ENCODE measurements around the gene DIRAS1.
A peak's percentile ranks its signal among the peaks of the same experiment; 100 is the strongest.
"Not testable (repeated sequence)": the region's sequence is repeated elsewhere in the genome, so short reads cannot be mapped to it uniquely, and the experiment has no call there.

DIRAS1 gene

DNA sequence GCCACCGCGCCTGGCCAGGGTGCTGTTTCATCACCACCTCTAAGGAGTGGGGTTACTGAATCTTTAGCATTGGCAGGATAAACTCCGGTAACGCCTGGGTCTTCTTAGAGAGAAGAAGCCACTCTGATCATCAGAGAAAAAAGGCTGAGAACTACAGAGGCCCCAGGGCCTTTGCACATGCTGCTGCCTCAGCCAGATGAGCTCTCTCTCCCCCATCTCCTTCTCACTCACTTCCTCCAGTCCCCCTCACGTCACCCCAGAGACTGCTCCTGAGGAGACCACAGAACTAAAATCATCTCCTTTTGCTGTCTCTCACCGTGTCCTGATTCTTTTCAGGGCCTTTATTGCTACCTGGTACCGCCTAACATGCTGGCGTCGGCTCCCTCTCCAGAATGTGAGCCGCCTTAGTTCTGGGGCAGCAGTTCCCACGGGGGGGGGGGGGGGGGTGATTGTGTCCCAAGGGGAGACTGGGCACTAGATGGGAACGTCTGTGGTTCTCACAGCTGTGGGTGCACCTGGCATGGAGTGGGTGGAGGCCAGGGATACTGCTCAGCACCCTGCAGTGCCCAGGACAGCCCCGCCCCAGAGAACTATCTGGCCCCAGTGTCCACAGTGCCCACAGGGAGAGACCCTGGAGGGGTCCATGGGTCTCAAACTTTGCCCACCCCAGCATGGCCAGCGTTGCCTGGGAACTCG is 5.1 kb upstream of the DIRAS1 start:
- no peak for DNase-seq

DNA sequence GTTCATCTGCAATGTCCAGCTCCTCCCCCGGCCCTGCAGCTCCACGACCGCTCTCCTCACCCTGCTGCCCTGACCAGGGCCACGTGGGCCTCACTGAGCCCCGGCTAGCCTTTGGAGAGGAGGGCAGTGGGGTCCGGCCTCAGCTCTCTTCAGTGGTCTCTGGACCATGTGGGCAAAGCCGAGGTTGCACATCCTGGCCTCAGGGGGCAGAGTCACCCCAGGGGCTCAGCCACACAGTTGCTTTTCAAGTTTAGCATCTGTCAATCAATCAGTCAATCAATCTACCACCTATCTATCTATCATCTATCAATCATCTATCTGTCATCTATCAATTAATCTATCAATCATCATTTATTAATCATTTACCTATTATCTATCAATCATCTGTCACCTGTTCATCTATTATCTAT is 3.0 kb upstream of the DIRAS1 start:
- DNase-seq, result no peak

DNA sequence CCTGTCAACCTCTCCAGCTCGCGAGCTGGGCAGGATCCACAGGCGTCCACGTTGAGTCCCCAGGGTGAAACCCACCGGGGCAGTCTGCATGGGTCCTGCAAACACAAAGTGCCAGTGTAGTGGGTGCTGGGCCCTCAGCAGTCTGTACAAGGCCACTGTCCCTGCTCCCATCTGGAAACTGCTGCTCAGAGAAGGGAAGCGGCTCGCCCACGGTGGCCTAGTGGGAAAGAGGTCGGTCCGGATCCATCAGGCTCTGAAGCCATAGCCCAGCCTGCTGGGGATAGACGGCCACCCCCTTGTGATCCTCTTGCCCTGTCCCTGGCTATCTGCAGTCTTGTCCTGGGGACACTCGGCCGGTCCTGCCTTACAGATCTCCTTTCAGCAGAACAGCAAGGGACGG is 2.6 kb upstream of the DIRAS1 start:
- peak in 1 of 2 donors; percentile 35 for DNase-seq

DNA sequence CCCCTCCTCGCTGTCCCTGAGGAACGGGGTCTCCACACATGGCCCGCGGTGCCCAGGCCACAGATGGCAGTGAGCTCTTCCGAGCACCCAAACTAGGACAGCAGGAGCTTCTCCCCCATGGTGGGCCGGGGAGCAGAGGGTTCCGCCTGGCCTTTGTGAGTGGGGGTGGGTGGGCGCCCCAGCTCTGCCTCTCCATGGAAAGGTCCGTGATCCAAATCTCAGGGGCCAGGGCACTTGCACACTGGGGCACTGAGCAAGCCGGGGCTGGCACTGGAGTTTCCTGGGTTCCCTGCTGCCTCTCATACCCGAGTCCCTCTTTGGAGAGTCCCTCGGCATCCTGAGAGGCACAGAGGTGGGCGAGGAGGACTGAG is 2.2 kb upstream of the DIRAS1 start:
- DNase-seq, result no peak

DNA sequence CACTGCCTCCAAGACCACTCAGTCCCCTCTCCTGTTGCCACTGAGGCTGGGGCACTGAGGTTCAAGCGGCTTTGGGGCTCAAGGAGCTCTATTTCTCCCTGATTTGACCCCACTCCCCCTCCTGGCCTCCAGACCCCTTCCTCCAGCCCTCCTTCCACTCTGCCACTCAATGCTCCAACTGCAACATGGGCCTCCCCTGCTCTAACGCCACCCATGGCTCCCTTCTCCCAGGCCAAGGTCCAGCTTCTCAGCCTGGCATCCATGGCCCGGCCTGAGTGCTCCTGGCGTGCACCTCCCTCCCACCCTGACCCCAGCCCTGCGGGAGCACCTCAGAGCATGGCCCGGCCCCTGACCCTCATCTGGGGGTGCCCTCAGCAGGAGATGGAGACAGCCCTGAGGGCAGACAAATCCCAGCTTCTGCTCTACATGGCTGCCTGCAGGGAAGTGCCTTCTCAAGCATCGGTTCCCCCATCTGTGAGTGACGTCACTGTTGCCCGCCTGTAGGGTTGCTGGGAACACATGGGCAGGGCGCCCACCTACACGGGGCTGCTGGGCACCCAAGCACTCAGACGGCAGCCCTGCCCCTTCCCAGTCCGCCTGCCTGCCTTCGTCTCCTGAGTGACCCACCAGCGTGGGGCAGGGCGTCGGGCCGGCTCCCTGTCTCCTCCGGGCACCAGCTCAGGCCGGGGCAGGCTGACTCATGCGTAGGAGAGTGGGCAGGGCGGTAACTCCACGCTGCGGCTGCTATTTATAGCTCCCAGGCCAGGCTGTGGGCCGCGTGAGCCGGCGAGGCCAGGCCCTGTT is 1.6 kb upstream of the DIRAS1 start:
- peak; percentile 85 to 92 for DNase-seq

DNA sequence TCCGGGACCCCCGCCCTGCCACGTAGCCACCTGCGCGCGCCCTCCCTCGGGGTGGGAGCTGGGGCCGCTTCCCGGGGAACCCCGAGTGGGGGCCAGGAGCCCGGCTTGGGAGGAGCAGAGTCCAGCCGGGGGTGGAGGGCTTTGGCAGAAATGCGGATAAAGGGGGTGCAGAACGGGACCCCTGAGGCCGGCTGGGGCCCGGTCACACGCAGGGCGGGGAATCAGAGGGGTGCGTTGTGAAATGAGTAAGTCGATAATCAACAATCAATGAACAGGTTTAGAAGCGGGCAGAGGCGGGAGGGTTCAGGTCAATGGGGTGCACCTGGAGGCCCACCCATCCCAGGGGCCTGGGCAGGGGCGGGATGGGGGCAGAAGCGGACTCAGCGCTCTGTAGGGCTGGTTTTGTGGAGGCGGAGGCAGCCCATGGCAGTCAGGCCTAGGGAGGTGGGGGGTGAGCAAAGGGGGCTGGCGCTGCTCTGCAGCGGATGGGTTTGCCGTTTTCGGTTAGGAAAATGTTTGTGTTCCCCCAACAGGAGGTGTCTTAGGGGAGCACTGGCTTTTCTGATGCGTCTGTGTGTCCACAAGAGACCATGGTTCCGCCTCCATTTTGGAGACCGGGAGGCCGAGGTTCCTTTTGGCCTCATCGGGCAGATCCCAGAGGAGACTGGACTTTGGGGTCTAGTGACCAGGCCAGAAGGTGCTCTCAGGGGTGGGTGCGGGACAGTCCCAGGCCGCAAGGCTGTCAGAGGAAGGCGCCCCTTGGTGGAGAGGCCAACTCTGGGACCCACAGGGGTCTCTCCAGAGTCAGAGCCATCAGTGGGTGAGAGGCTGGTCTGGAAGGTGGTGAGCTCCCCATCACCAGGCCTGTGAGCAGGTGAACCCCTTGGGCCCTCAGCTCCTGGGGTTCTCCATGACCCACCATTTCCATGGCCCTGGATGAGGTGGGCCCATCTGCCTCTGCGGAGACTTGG is 683 bp upstream of the DIRAS1 start:
- no peak for DNase-seq

DNA sequence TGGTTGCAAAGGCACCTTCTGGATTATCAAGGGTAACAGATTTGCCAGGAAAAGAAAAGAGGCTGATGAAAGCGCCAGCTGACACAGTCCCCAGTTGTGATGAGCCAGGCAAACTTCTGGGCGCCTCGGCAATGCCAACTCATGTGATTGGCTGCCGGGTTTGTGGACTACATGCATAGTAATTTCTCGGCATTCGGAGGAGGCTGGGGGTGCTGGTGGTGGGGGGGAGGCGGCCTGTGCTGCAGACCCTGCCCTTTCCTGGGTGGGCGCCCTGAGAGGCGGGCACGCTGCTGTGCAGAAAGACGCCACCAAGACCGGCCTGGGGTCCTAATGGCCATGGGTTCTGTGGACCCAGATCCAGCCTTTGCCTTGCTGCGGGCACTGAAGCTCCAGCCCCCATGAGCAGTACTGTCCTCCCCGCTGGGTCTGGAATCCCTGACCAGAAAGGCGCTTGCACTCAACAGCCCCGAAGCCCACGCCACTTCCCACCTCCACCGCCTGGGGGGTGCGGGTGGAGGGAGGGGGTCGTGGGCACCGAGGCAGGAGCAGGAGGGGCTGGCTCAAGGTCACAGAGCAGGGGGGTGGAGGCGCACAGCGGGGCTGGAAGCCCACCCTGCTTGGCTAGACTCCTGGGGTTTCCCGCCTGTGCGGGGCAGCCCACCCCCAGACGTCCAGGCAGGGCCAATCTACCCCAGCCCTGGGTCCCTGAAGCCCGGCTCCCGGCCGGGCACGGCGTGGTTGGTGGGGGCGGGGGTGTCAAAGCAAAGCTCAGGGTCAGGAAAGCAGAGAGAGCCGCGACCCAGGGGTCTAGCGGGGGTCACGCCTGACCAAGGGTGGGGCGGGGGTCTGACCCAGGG is 1.0 kb downstream of the DIRAS1 start:
- DNase-seq, result peak; percentile 19 to 40

DNA sequence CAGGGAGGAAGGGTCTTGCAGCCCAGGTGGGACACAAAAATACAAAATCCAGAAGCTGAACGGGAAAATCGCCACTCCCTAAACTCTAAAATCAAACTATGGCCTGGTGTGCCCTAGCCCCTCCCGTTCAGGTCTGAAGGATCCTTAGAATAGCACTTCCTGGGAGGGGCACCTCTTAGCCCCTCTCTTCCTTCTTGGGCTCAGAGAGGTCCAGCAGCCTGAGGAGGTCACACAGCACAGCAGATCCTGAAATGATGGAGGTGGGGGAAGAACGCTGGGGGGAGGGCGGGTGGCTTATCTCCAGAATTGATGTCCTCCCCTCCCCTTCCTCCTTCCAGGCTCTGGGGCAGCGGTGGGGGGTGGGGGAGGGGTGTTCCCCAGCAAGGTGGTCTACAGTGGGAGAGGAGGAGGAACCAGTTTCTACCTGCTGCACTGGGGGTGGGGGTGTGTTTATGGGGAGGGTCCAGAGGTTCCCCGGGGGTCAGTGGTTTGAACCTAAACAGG is 1.9 kb downstream of the DIRAS1 start:
- DNase-seq, result no peak

DNA sequence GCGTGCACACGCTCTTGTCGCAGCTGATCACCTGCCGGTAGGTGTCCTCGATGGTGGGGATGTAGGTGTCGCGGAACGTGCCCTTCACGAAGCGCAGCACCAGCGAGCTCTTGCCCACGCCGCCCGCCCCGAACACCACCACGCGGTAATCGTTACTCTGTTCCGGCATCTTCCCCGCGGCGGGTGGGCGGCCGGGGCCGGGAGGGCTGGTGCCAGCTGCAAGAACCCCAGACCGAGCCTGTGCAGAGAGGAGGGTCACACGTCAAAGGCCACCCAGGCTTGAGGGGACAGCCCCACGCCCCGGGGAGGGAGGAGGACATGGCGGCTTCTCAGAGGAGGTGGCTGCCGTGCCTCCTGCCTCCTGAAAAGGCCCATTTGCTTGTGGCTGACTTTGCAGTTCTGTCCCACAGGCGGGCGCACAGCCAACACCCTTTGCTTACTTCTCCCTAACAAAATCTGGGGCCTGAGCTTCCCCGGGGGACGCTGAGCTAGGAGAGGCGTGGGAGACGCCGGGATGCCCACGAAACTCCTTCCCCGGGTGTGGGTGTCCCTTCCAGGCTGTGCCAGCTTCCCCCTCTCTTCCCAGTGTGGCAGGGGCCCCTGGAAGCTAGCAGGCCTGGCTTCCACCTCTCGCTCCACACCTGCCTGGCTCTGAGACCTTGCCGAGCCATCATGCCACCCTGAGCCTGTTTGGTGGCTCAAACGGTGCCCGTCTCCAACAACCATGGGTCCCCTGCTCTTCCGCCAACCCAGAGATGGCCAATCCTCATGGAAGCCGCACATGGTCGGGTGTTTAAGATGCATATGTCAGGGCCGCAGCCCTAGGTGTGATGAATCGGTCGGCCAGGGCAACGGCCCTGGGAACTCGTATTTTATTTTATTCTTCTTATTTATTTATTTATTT is 3.3 kb downstream of the DIRAS1 start:
- DNase-seq, result no peak

DNA sequence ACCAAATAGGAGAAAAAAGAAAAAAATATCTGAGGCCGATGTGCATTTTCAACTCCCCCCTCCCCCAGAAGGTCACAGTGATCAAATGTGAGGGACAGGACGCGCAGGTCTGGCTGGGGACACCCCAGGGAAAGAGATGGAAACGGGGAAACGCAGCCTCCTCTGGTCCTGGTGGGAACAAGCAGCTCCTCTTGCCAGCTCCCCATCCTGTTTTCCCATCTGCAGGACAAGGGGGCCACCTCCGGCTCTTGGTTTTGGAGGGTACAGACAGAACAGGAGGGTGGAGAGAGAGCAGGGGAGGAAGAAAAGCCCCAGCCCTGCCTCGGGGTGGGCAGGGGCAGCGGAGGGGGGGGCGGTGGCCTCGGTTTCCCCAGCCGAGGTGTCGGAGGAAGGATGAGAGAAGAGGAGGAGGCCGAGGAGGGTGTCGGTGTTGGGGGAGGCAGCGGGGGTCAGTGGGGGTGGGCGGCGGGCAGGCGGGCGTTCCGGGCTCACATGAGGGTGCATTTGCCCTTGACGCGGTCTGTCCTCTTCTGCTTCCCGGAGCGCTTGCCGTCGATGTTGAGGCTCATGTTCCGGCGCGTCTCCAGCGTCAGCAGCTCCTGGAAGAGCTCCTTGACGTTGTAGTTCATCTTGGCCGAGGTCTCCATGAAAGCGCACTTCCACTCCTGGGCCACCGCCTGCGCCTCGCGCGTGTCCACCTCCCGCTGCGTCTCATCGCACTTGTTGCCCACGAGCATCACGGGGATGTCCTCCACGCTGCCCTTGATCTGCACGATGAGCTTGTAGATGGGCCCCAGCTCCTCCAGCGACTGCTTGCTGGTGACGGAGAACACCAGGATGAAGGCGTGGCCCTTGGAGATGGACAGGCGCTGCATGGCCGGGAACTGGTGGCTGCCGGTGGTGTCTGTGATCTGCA is 4.2 kb downstream of the DIRAS1 start:
- DNase-seq, result no peak

DNA sequence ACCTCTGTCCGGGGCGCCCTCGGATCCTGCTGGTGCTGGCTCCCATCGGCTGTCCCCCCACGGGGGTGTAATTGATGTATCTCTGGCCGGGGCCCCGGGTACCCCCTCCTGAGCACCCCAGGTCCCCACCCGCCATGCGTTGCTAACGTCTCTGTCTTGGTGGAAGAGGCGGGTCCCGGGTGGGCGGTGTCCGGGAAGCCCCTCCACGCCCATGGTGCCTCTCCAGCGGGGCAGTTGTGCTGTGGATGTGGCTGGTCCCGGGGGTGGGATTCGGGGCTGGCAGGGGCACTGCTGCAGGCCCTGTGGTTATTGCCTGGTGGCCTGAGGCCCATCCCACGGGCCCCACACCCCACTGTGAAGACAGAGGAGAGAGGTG is 4.9 kb downstream of the DIRAS1 start:
- no peak for DNase-seq

DNA sequence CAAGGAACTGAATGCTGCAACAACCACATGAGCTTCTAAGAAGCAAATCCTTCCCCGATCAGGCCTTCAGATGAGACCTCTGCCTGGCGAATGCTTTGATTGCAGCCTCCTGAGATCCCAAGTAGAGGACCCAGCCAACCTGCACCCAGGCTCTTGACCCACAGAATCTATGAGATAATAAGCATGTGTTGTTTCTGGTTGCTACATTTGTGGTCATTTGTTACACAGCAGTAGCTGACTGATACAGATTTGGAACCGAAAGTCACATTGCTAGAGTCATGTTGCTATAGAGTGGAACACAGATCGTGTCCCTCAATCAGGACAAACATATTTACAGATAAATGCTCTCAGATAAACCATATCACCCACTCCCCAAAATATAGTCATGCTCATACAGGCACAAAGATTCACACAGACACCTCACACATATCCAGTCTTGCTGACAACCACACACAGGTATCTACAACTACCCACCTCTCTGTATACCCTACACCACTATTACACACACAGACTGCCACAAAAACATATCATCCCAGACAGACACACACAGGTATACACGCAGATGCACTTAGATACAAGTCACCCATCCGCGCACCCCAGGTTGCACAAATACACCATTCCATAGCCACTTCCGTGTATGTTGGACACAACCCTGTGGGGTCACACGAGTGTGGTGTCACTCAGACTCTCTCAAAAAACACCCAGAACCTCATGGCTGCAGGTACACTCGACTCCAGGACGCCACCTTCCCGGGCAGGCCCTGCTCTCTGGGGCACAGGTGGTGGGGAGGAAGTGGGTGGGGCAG is 5.5 kb downstream of the DIRAS1 start:
- no peak for DNase-seq

DNA sequence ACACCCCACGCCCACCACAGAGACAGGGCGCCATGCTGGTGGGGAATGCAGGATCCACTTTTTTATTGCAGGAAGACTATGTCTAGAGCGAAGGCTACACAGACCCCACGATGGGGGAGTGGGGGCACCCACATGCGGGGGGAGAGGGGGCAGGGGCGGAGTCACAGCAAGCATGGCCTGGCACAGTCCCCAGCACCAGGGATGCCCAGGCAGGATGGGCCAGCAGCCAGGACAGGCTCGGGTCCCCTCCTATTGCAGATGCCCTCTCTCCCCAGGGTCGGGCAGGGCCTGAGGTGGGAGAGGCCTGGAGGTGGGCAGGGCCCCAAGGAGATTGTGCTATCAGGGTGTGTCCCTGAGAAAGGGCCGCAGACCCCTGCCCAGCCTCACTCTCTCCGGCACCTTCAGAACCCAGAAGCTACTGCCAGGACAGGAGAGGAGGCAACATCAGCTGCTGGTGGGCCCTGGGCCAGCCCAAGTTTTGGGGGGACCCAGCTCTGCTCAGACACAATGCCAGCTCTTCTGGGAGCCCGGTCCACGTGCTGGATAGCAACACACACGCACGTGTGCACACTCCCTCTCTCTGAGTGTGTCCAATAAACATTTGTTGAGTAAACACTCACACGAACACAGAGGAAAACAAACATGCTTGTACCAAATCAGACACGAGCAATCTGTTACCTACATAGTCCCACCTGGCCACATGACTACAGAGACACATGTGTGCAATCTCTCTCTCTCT is 6.5 kb downstream of the DIRAS1 start:
- no peak for DNase-seq

DNA sequence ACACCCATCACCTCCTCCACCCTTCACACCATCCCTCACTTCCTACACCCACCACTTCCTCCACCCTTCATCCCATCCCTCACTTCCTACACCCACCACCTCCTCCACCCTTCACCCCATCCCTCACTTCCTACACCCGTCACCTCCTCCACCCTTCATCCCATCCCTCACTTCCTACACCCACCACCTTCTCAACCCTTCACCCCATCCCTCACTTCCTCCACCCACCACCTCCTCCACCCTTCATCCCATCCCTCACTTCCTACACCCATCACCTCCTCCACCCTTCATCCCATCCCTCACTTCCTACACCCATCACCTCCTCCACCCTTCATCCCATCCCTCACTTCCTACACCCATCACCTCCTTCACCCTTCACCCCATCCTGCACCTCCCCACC is 7.1 kb downstream of the DIRAS1 start:
- DNase-seq, result not testable (repeated sequence)

DNA sequence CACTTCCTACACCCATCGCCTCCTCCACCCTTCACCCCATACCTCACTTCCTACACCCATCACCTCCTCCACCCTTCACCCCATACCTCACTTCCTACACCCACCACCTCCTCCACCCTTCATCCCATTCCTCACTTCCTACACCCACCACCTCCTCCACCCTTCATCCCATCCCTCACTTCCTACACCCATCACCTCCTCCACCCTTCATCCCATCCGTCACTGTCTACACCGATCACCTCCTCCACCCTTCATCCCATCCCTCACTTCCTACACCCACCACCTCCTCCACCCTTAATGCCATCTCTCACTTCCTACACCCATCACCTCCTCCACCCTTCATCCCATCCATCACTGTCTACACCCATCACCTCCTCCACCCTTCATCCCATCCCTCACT is 8.0 kb downstream of the DIRAS1 start:
- DNase-seq, result not testable (repeated sequence)

DNA sequence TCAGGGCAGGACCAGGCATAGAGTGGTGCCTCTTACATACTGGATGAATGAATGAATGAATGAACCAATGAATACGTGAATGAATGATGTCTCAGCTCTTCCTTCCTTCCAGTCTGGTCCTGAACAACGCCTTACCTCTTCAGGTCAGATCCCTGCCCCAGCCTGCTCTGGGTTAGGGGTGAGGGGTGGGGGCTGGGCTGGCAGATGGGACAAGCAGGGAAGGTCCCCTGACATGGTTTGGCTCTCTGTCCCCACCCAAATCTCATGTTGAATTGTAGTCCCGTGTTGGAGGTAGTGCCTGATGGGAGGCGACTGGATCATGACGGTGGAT is 9.3 kb downstream of the DIRAS1 start:
- DNase-seq, result no peak

DNA sequence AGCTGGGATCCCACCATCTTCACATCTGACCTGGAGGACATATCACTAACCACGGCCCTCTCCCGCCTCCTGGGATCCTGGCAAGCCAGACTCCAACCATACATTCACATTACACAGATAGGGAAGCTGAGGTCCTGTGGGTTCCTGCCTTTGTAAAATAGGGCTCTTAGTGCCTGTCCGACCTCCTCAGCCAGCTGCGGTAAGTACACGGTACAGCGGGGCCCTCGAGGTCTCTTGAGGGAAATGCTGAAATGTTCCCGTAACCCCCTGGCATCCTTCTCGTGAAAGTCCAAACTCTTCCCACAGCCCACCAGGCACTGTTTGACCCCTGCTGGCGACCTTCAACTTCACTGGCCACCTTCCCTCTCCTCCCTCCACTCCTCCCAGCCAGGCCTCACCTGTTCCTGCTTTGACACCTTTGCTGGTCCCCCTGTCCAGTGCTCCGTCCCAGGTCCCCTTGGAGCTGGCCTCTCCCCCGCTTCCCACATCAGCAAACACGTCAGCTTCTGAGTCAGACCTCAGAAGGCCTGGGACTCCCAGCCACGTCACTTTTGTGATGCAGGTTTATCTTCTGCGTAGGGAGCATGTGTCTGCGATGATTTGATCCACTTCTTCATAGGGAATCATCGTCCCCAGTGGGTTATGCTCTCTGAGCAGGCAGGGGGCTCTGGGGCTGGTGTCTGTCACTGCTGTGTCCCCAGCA is 9.8 kb downstream of the DIRAS1 start:
- DNase-seq, result peak; percentile 45 to 56

DNA sequence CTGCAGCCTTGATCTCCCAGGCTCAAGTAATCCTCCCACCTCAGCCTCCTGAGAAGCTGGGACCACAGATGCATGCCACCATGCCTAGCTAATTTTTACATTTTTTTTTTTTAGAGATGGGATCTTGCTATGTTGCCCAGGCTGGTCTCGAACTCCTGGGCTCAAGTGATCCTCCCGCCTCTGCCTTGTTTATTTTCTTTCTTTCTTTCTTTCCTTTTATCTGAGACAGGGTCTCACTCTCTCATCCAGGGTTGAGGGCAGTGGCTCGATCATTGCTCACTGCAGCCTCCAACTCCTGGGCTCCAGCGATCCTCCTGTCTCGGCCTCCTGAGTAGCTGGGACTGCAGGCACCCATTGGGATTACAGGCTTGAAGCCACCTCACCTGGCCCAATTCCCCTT is 14.9 kb downstream of the DIRAS1 start:
- DNase-seq, result no peak

Data from inflammatory macrophage (primary cell).